H1 (cell line): ENCODE results near the gene EPHA2. TPM values are rescaled to one million over a fixed set of nuclear protein-coding genes. Genes with fewer than 3 reads are reported as not detected.

ENCODE experiments used
- CTCF ChIA-PET: fragments of 300-600 bp; sonication (Branson Sonifier 250); formaldehyde crosslinking; loops from one replicate; lab custom pipeline; 2021; ENCODE audit not compliant: partially characterized antibody; lab: Charles Lee
- POLR2A ChIA-PET: fragments of 300-600 bp; sonication (Branson Sonifier 250); formaldehyde crosslinking; loops from one replicate; lab custom pipeline; 2021; ENCODE audit warnings: inconsistent platforms; ENCODE audit not compliant: partially characterized antibody; lab: Charles Lee
- DNase-seq, 2 experiments: peaks; one replicate each; pipeline versions ENCODE4 v3.0.0 to v3.0.0-alpha.2; 2010 to 2022; ENCODE audit warnings: low spot score in 2 of 2, low read depth in 1 of 2, mixed read lengths in 1 of 2
- FAIRE-seq: peaks from 2 replicates; lab custom pipeline; 2011; peaks lifted over from hg19 to GRCh38; lab: Jason Lieb, UNC
- H2AFZ ChIP-seq: 2 replicates; pipeline ENCODE4 v1.8.1; 2012; ENCODE audit warnings: low read length, inconsistent platforms
- H2AK5ac ChIP-seq: 2 replicates; pipeline ENCODE4 v1.6.1; 2013; ENCODE audit warnings: low read depth, low read length
- H2BK120ac ChIP-seq: replicated peaks from 2 replicates; pipeline ENCODE3; 2013; ENCODE audit warnings: low read depth, low read length, inconsistent platforms
- H2BK12ac ChIP-seq: 2 replicates; pipeline ENCODE4 v1.6.1; 2013; ENCODE audit warnings: low read depth, low read length
- H2BK15ac ChIP-seq: 2 replicates; pipeline ENCODE4 v1.6.1; 2013; ENCODE audit warnings: low read length
- H2BK20ac ChIP-seq: 2 replicates; pipeline ENCODE4 v1.6.1; 2013; ENCODE audit warnings: low read length
- H2BK5ac ChIP-seq: 2 replicates; pipeline ENCODE4 v1.6.1; 2013; ENCODE audit warnings: low read depth, low read length
- H3K14ac ChIP-seq: 2 replicates; pipeline ENCODE4 v1.6.1; 2013; ENCODE audit warnings: inconsistent platforms; ENCODE audit not compliant: insufficient read length
- H3K18ac ChIP-seq: 2 replicates; pipeline ENCODE4 v1.6.1; 2013; ENCODE audit warnings: low read length; ENCODE audit errors: extremely low read depth
- H3K23ac ChIP-seq: 2 replicates; pipeline ENCODE4 v1.6.1; 2013; ENCODE audit warnings: inconsistent platforms; ENCODE audit not compliant: insufficient read length
- H3K23me2 ChIP-seq: 2 replicates; pipeline ENCODE4 v1.6.1; 2013; ENCODE audit warnings: low read depth, low read length
- H3K27ac ChIP-seq: 2 replicates; pipeline ENCODE4 v1.6.1; 2011; ENCODE audit warnings: low read depth, low read length, inconsistent platforms
- H3K27me3 ChIP-seq, 4 experiments: replicated peaks in 1 of 4; 1 replicate in 1 of 4; 2 replicates in 3 of 4; pipeline versions ENCODE4 v1.6.1 to v1.8.1; 2011 to 2013; ENCODE audit warnings: low read length in 3 of 4, mild to moderate bottlenecking in 3 of 4, inconsistent platforms in 2 of 4, mixed read lengths in 2 of 4, moderate library complexity in 1 of 4; ENCODE audit not compliant: control insufficient read depth in 3 of 4, insufficient read depth in 3 of 4; ENCODE audit errors: extremely low read depth in 1 of 4
- H3K36me3 ChIP-seq, 4 experiments: 2 replicates each; pipeline versions ENCODE4 v1.6.1 to v1.8.1; 2011 to 2013; ENCODE audit warnings: mild to moderate bottlenecking in 4 of 4, low read length in 3 of 4, moderate library complexity in 2 of 4, control low read depth in 1 of 4, inconsistent platforms in 1 of 4; ENCODE audit not compliant: insufficient read depth in 4 of 4, control insufficient read depth in 2 of 4
- H3K4ac ChIP-seq: replicated peaks from 2 replicates; pipeline ENCODE3; 2013; ENCODE audit warnings: low read length, low read depth, mixed read lengths, inconsistent platforms; ENCODE audit not compliant: insufficient read length
- H3K4me1 ChIP-seq, 4 experiments: replicated peaks in 1 of 4; 1 replicate in 1 of 4; 2 replicates in 3 of 4; pipeline versions ENCODE4 v1.6.1 to v1.8.1; 2011 to 2013; ENCODE audit warnings: low read length in 3 of 4, inconsistent platforms in 2 of 4, mixed read lengths in 1 of 4; ENCODE audit not compliant: insufficient read depth in 4 of 4, control insufficient read depth in 3 of 4
- H3K4me2 ChIP-seq, 2 experiments: 2 replicates each; pipeline versions ENCODE4 v1.6.1 to v1.8.1; 2011 to 2013; ENCODE audit warnings: low read depth in 2 of 2, low read length in 2 of 2, control low read depth in 1 of 2, inconsistent platforms in 1 of 2, mild to moderate bottlenecking in 1 of 2; ENCODE audit not compliant: insufficient read depth in 1 of 2
- H3K4me3 ChIP-seq, 4 experiments: fragments of 200-600, 300-600 bp in 1 of 4; sonication (generic), shearing (Covaris generic), sonication (Bioruptor Twin) in 1 of 4; 2 replicates each; pipeline versions ENCODE4 v1.5.1 to v1.8.1; 2011 to 2016; ENCODE audit warnings: low read length in 4 of 4, low read depth in 3 of 4, control low read depth in 2 of 4, inconsistent platforms in 2 of 4, mild to moderate bottlenecking in 2 of 4, mixed read lengths in 1 of 4, moderate library complexity in 1 of 4; ENCODE audit not compliant: insufficient read depth in 2 of 4; ENCODE audit errors: extremely low read depth in 1 of 4
- H3K56ac ChIP-seq: replicated peaks from 2 replicates; pipeline ENCODE3; 2013; ENCODE audit warnings: low read depth, mild to moderate bottlenecking, mixed read lengths, low read length, inconsistent platforms; ENCODE audit not compliant: insufficient read length
- H3K79me1 ChIP-seq: 2 replicates; pipeline ENCODE4 v1.6.1; 2013; ENCODE audit warnings: low read depth, low read length, control low read depth
- H3K79me2 ChIP-seq, 2 experiments: 2 replicates each; pipeline versions ENCODE4 v1.6.1 to v1.8.1; 2012 to 2013; ENCODE audit warnings: low read length in 2 of 2, mild to moderate bottlenecking in 2 of 2, inconsistent platforms in 1 of 2; ENCODE audit not compliant: insufficient read depth in 2 of 2, control insufficient read depth in 1 of 2
- H3K9ac ChIP-seq, 4 experiments: replicated peaks in 1 of 4; 1 replicate in 1 of 4; 2 replicates in 3 of 4; pipeline versions ENCODE4 v1.6.1 to v1.8.1; 2011 to 2013; ENCODE audit warnings: low read depth in 3 of 4, low read length in 3 of 4, control low read depth in 2 of 4, mild to moderate bottlenecking in 2 of 4, moderate library complexity in 2 of 4, inconsistent platforms in 1 of 4; ENCODE audit errors: extremely low read depth in 1 of 4
- H3K9me3 ChIP-seq, 2 experiments: 2 replicates each; pipeline versions ENCODE4 v1.6.1 to v1.8.1; 2012 to 2013; ENCODE audit warnings: mild to moderate bottlenecking in 2 of 2, moderate library complexity in 2 of 2, control low read depth in 1 of 2, inconsistent platforms in 1 of 2, low read depth in 1 of 2, low read length in 1 of 2, mixed read lengths in 1 of 2; ENCODE audit not compliant: insufficient read depth in 2 of 2
- H4K20me1 ChIP-seq, 2 experiments: replicated peaks in 1 of 2; 2 replicates each; pipeline versions ENCODE3 to v1.8.1; 2011 to 2013; ENCODE audit warnings: inconsistent platforms in 2 of 2, low read length in 2 of 2, mild to moderate bottlenecking in 1 of 2; ENCODE audit not compliant: insufficient read depth in 2 of 2, control insufficient read depth in 1 of 2
- H4K5ac ChIP-seq: 2 replicates; pipeline ENCODE4 v1.6.1; 2013; ENCODE audit warnings: low read length, low read depth, mixed read lengths, inconsistent platforms; ENCODE audit not compliant: insufficient read length
- H4K8ac ChIP-seq: 2 replicates; pipeline ENCODE4 v1.8.0; 2013; ENCODE audit warnings: mild to moderate bottlenecking, moderate library complexity, low read length, inconsistent platforms; ENCODE audit not compliant: insufficient read depth; ENCODE audit errors: extremely low read depth
- H4K91ac ChIP-seq: replicated peaks from 2 replicates; pipeline ENCODE3; 2013; ENCODE audit warnings: low read length, mixed read lengths, inconsistent platforms; ENCODE audit not compliant: insufficient read length
- EP300 ChIP-seq, 2 experiments: IDR thresholded peaks; 1 replicate in 1 of 2; 2 replicates in 1 of 2; pipeline ENCODE4 v1.6.1; 2011 to 2012; ENCODE audit warnings: low read depth in 2 of 2, low read length in 2 of 2, mild to moderate bottlenecking in 2 of 2, borderline replicate concordance in 1 of 2, inconsistent platforms in 1 of 2, moderate library complexity in 1 of 2
- POLR2A ChIP-seq, 2 experiments: IDR thresholded peaks; 1 replicate in 1 of 2; 2 replicates in 1 of 2; pipeline ENCODE4 v1.6.1; 2011; ENCODE audit warnings: low read depth in 2 of 2, low read length in 2 of 2, mild to moderate bottlenecking in 2 of 2; ENCODE audit errors: control extremely low read depth in 1 of 2
- WGBS, 2 experiments: shearing (Covaris generic) in 1 of 2; methylation state at CpG; one replicate each; pipeline versions ENCODE4 v1.1.6 to v1.1.7; 2013 to 2015; ENCODE audit warnings: low lambda C conversion rate in 2 of 2, mixed read lengths in 2 of 2, inconsistent platforms in 1 of 2, low coverage in 1 of 2, missing lambda C conversion rate in 1 of 2; ENCODE audit not compliant: insufficient replicate concordance in 2 of 2, insufficient coverage in 1 of 2, insufficient read length in 1 of 2; ENCODE audit errors: extremely low coverage in 1 of 2, missing lambda C conversion rate in 1 of 2; 5-methylcytosine and 5-hydroxymethylcytosine counted together
- polyA plus RNA-seq, 7 experiments: library from polyadenylated mRNA; depleted of rRNA in 3 of 7; stranded (reverse) in 5 of 7; unstranded in 2 of 7; fragments of >200 nt in 5 of 7; fragments of 200-250 nt in 2 of 7; gene quantifications; 1 replicate in 5 of 7; 2 replicates in 1 of 7; 4 replicates in 1 of 7; pipeline versions ENCODE4 v1.2.1 to v1.2.3, GENCODE V29; 2011 to 2013; ENCODE audit warnings: missing spikeins in 2 of 7, mixed read lengths in 2 of 7
- total RNA-seq: library from RNA; stranded (reverse); fragmentation: NEBNext Ultra II Directional; extraction: Animal tissue kit (Norgen Biotek cat#: 25700); gene quantifications from 2 replicates; pipeline ENCODE4 v1.2.1, GENCODE V29; 2021

EPHA2 gene
- total and polyA plus RNA-seq, 2 of the 8 experiments (the other 6 are each of a cell fraction or from before 2014, with no cell fraction given), result 26.8 to 33.6 TPM

GRCh38 chr1:16152481-16153087, 3.3 kb downstream of the EPHA2 start:
- Histone ChIP-seq H2BK12ac (0 out of 2 replicates have a peak overlapping the region, but pooled peaks have one; percentile 77), H3K18ac (peak overlapping the region; percentile 32; the same call in 1 of the 2 replicates), H2BK5ac (peak overlapping the region; percentile 94), H2BK120ac (no peak overlapping the region), H2BK20ac (peak overlapping the region; percentile 72; the same call in 1 of the 2 replicates), H3K4me3 (peak overlapping the region in 3 of 4 experiments; percentile 1 to 83 (median 5); a peak in 4 of 8 replicates), H4K5ac (peak overlapping the region; percentile 30), H4K91ac (peak overlapping the region; percentile 70), H3K56ac (peak overlapping the region; percentile 32), H3K4ac (peak overlapping the region; percentile 25), H3K9me3 (no peaks in the 10 kb centered on the region), H2AK5ac (no peak overlapping the region), H4K20me1 (peaks cover 10 to 20% of the 10 kb centered on the region in 2 experiments), H3K27ac (no peak overlapping the region), H3K23ac (no peak overlapping the region), H3K36me3 (peaks cover 3 to 20% (median 14%) of the 10 kb centered on the region in 4 experiments; a peak in 7 of 8 replicates), H3K79me1 (peaks cover 11% of the 10 kb centered on the region), H3K4me1 (peaks cover 5 to 43% (median 31%) of the 10 kb centered on the region in 4 experiments), H2AFZ (no peak overlapping the region), H4K8ac (peak overlapping the region; percentile 41), H3K23me2 (peaks cover 13% of the 10 kb centered on the region), H3K9ac (0 out of 7 replicates have a peak overlapping the region, but pooled peaks of 1 of the 4 experiments have one; percentile 13), H2BK15ac (no peak overlapping the region), H3K14ac (no peak overlapping the region), H3K79me2 (peaks cover 9 to 72% of the 10 kb centered on the region in 2 experiments; a peak in 3 of 4 replicates), H3K4me2 (peak overlapping the region; percentile 23 to 64; a peak in 3 of 4 replicates), H3K27me3 (peaks cover 0 to 8% (median 5%) of the 10 kb centered on the region in 4 experiments; a peak in 4 of 7 replicates)
- DNase-seq (no peak), FAIRE-seq (no peak)
- WGBS, 2 experiments, result 54% methylated on average over 14 of the region's 16 CpGs; no CpG with 5 or more reads in 1 of the 2 experiments
- TF ChIP-seq POLR2A (IDR thresholded peaks at IDR 0.05; ENCODE audit: control extremely low read depth in 1 of 2, low read depth in 2 of 2, low read length in 2 of 2) (peak in 1 of 2 experiments; percentile 21; a peak in 1 of 3 replicates), EP300 (IDR thresholded peaks at IDR 0.05; ENCODE audit: borderline replicate concordance in 1 of 2, low read depth in 2 of 2, low read length in 2 of 2) (no peak)
- POLR2A ChIA-PET, result interaction anchor here (0.8 to 8.4 kb wide), 8 partner anchors 13 to 70 kb away, joined by 3 to 104 read pairs (median 3); no protein-coding TSS in a partner anchor
- CTCF ChIA-PET, result interaction anchor here (0.8 to 14.5 kb wide), 8 partner anchors 8 to 79 kb away, joined by 3 to 202 read pairs (median 16); no protein-coding TSS in a partner anchor
